Neural progenitor cell (in vitro differentiated cells): Measurements from ENCODE around the gene PDC.
A peak's percentile ranks its signal among the peaks of the same experiment; 100 is the strongest.

Experiments used
- CTCF ChIP-seq: fragments of 200-600 bp; sonication (generic); IDR thresholded peaks from 2 replicates; pipeline ENCODE4 v1.5.1; 2017; ENCODE audit warnings: antibody characterized with exemption, mild to moderate bottlenecking
- EZH2 ChIP-seq: fragments of 200-600 bp; sonication (generic); IDR thresholded peaks from 2 replicates; pipeline ENCODE4 v1.6.1; 2017; ENCODE audit warnings: antibody characterized with exemption, mild to moderate bottlenecking, moderate library complexity

GRCh38 chr1:186404454-186405051, 56.4 kb downstream of the PDC start:
- TF ChIP-seq EZH2 (no peak), CTCF (peak; percentile 72)
